Large intestine (tissue), 3 donors: Measurements from ENCODE around the gene ADAMTS3. TPM values are rescaled to one million over a fixed set of nuclear protein-coding genes. Genes with fewer than 3 reads are reported as not detected.

Source experiments
- DNase-seq, 2 donors: peaks; one replicate each; pipeline versions ENCODE4 v3.0.0 to v3.0.0-alpha.2; 2013
- H3K27ac ChIP-seq: one replicate; pipeline ENCODE4 v1.5.1; 2013; ENCODE audit warnings: low read length
- H3K27me3 ChIP-seq: 2 replicates; pipeline ENCODE4 v1.6.1; 2013; ENCODE audit warnings: low read length; ENCODE audit not compliant: control insufficient read depth, insufficient read depth
- H3K36me3 ChIP-seq: 2 replicates; pipeline ENCODE4 v1.6.1; 2013; ENCODE audit warnings: low read length; ENCODE audit not compliant: control insufficient read depth, insufficient read depth
- H3K4me1 ChIP-seq: one replicate; pipeline ENCODE4 v1.6.1; 2013; ENCODE audit warnings: low read length; ENCODE audit not compliant: control insufficient read depth, insufficient read depth
- H3K4me3 ChIP-seq: one replicate; pipeline ENCODE4 v1.5.1; 2013; ENCODE audit warnings: low read length
- H3K9me3 ChIP-seq: one replicate; pipeline ENCODE4 v1.6.1; 2013; ENCODE audit warnings: mild to moderate bottlenecking, low read depth, low read length, moderate library complexity; ENCODE audit not compliant: control insufficient read depth
- WGBS: methylation state at CpG from one replicate; pipeline ENCODE4 v1.1.5; 2013; ENCODE audit warnings: low lambda C conversion rate; ENCODE audit not compliant: insufficient coverage; 5-methylcytosine and 5-hydroxymethylcytosine counted together
- polyA plus RNA-seq: library from polyadenylated mRNA; unstranded; fragments of 120-200 nt; gene quantifications from one replicate; pipeline ENCODE4 v1.2.1, GENCODE V29; 2013

The ADAMTS3 gene
- polyA plus RNA-seq, 1 donor, result 2.2 TPM

GRCh38 chr4:72387959-72388358 is 181.1 kb downstream of the ADAMTS3 start:
- no CpG with 5 or more reads among the region's 1 CpG for WGBS
- Histone ChIP-seq H3K9me3 (no peaks in the 10 kb centered on the region), H3K36me3 (no peaks in the 10 kb centered on the region), H3K27ac (no peak overlapping the region), H3K27me3 (no peaks in the 10 kb centered on the region), H3K4me1 (no peaks in the 10 kb centered on the region), H3K4me3 (no peak overlapping the region)
- no peak for DNase-seq

- no peak overlapping the region for H3K4me3 ChIP-seq
- no peaks in the 10 kb centered on the region for H3K4me1 ChIP-seq
- H3K27me3 ChIP-seq, result no peaks in the 10 kb centered on the region
- no peaks in the 10 kb centered on the region for H3K9me3 ChIP-seq
- WGBS, result no CpG with 5 or more reads among the region's 3 CpGs
- DNase-seq, result no peak
- H3K27ac ChIP-seq, result no peak overlapping the region
- H3K36me3 ChIP-seq, result no peaks in the 10 kb centered on the region
Measured at GRCh38 chr4:72383439-72383838, 185.6 kb downstream of the ADAMTS3 start.

GRCh38 chr4:72378901-72379300 is 190.1 kb downstream of the ADAMTS3 start:
- no peak overlapping the region for H3K4me3 ChIP-seq
- H3K4me1 ChIP-seq, result no peaks in the 10 kb centered on the region
- H3K27ac ChIP-seq, result no peak overlapping the region

GRCh38 chr4:72377491-72378194 is 191.4 kb downstream of the ADAMTS3 start:
- Histone ChIP-seq H3K36me3 (no peaks in the 10 kb centered on the region), H3K27ac (no peak overlapping the region), H3K4me3 (no peak overlapping the region), H3K27me3 (no peaks in the 10 kb centered on the region), H3K4me1 (no peaks in the 10 kb centered on the region), H3K9me3 (no peaks in the 10 kb centered on the region)
- no peak for DNase-seq
- WGBS, result 100% methylated on average over 1 of the region's 5 CpGs

More at GRCh38 chr4:72378901-72379300, 190.1 kb downstream of the ADAMTS3 start:
- no peak for DNase-seq
- Histone ChIP-seq H3K36me3 (no peaks in the 10 kb centered on the region), H3K27me3 (no peaks in the 10 kb centered on the region), H3K9me3 (no peaks in the 10 kb centered on the region)
- 60% methylated on average over 1 of the region's 2 CpGs for WGBS

- H3K4me3 ChIP-seq, result no peak overlapping the region
- DNase-seq, result no peak
- no peaks in the 10 kb centered on the region for H3K27me3 ChIP-seq
- H3K4me1 ChIP-seq, result no peaks in the 10 kb centered on the region
- H3K36me3 ChIP-seq, result no peaks in the 10 kb centered on the region
- no peaks in the 10 kb centered on the region for H3K9me3 ChIP-seq
- H3K27ac ChIP-seq, result no peak overlapping the region
Measured at GRCh38 chr4:72376901-72377300, 192.1 kb downstream of the ADAMTS3 start.

- no peaks in the 10 kb centered on the region for H3K9me3 ChIP-seq
- no peak overlapping the region for H3K27ac ChIP-seq
- H3K4me3 ChIP-seq, result no peak overlapping the region
- H3K4me1 ChIP-seq, result no peaks in the 10 kb centered on the region
- no peaks in the 10 kb centered on the region for H3K36me3 ChIP-seq
- WGBS, result 50% methylated on average over 1 of the region's 4 CpGs
- no peak for DNase-seq
- no peaks in the 10 kb centered on the region for H3K27me3 ChIP-seq
Measured at GRCh38 chr4:72375073-72375736, 193.8 kb downstream of the ADAMTS3 start.

- no peaks in the 10 kb centered on the region for H3K4me1 ChIP-seq
- no peak for DNase-seq
- no peaks in the 10 kb centered on the region for H3K9me3 ChIP-seq
- no peaks in the 10 kb centered on the region for H3K27me3 ChIP-seq
- no peaks in the 10 kb centered on the region for H3K36me3 ChIP-seq
- no peak overlapping the region for H3K27ac ChIP-seq
- WGBS, result 67% methylated on average over 1 of the region's 1 CpG
- no peak overlapping the region for H3K4me3 ChIP-seq
Measured at GRCh38 chr4:72374159-72374558, 194.9 kb downstream of the ADAMTS3 start.

GRCh38 chr4:72366601-72367000 is 202.4 kb downstream of the ADAMTS3 start:
- no peak overlapping the region for H3K27ac ChIP-seq
- no peaks in the 10 kb centered on the region for H3K36me3 ChIP-seq
- no peak for DNase-seq
- H3K4me3 ChIP-seq, result no peak overlapping the region
- no peaks in the 10 kb centered on the region for H3K4me1 ChIP-seq
- H3K9me3 ChIP-seq, result no peaks in the 10 kb centered on the region
- no peaks in the 10 kb centered on the region for H3K27me3 ChIP-seq

- Histone ChIP-seq H3K36me3 (no peaks in the 10 kb centered on the region), H3K27me3 (no peaks in the 10 kb centered on the region), H3K27ac (no peak overlapping the region), H3K4me3 (no peak overlapping the region), H3K4me1 (no peaks in the 10 kb centered on the region), H3K9me3 (no peaks in the 10 kb centered on the region)
- WGBS, result 100% methylated on average over 3 of the region's 4 CpGs
- DNase-seq, result no peak
Measured at GRCh38 chr4:72365981-72366380, 203.0 kb downstream of the ADAMTS3 start.

- WGBS, result no CpG with 5 or more reads among the region's 1 CpG
- no peak overlapping the region for H3K27ac ChIP-seq
- DNase-seq, result no peak
Measured at GRCh38 chr4:72365016-72365415, 204.0 kb downstream of the ADAMTS3 start.

GRCh38 chr4:72360075-72360474 is 208.9 kb downstream of the ADAMTS3 start:
- 28% methylated on average over 5 of the region's 6 CpGs for WGBS
- H3K4me1 ChIP-seq, result no peaks in the 10 kb centered on the region
- no peak overlapping the region for H3K27ac ChIP-seq
- DNase-seq, result no peak
- H3K4me3 ChIP-seq, result no peak overlapping the region
- H3K9me3 ChIP-seq, result no peaks in the 10 kb centered on the region
- H3K27me3 ChIP-seq, result no peaks in the 10 kb centered on the region
- H3K36me3 ChIP-seq, result no peaks in the 10 kb centered on the region

More at GRCh38 chr4:72365016-72365415, 204.0 kb downstream of the ADAMTS3 start:
- no peak overlapping the region for H3K4me3 ChIP-seq
- H3K27me3 ChIP-seq, result no peaks in the 10 kb centered on the region
- H3K9me3 ChIP-seq, result no peaks in the 10 kb centered on the region
- H3K4me1 ChIP-seq, result no peaks in the 10 kb centered on the region
- H3K36me3 ChIP-seq, result no peaks in the 10 kb centered on the region
